ENCODE data around the gene BHLHE41. TPM values are rescaled to one million over a fixed set of nuclear protein-coding genes. Genes with fewer than 3 reads are reported as not detected.

The BHLHE41 gene
- total and polyA plus RNA-seq, 9 of the 15 experiments (the other 6 are each of a cell fraction or from before 2014, with no cell fraction given): not detected

- TF ChIP-seq FOSL1 (tag; conservative IDR thresholded peaks at IDR 0.05): no peak
Observed at GRCh38 chr12:26112703-26113147, 12.1 kb downstream of the BHLHE41 start (continued).

DNA sequence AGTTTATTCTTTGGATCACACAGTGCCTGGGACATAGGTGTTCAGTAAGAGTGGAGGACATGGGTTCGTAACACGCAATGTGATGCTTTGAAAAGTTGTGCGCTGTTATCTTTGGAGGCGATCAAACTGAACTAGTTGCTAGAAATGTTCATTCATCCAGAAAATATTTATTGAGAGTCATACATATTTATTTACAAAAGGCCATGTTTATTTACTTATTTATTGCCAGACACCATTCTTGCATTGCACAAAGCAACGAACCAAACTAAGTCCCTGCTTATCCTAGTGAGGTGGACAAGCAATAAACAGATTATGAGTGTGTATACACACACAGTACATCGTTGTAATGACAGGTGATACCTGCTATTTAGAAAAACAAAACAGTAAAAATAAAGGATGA lies 12.6 kb downstream of the BHLHE41 start:
- ATAC-seq (no peak), DNase-seq (ENCODE audit: extremely low read depth in 1 of 4, low spot score in 3 of 4) (no peak), FAIRE-seq (no peak)
- intact Hi-C loops (cut with micrococcal nuclease) (no loop called here), in situ Hi-C loops (cut with MboI) (no loop called here)
- H3K27me3 ChIP-seq (ENCODE audit: control insufficient read depth in 2 of 2, insufficient read depth in 2 of 2, low read length in 2 of 2): no peaks in the 10 kb centered on the region; a peak in 1 of 5 replicates
- H3K4me3 ChIP-seq: no peak overlapping the region
- H2AFZ ChIP-seq (ENCODE audit: low read depth, low read length): no peak overlapping the region
- no peak overlapping the region for H3K27ac ChIP-seq (ENCODE audit: extremely low read depth, low read depth, low read length)
- WGBS (ENCODE audit: insufficient coverage, low coverage, missing lambda C conversion rate): 72% methylated on average over 6 of the region's 6 CpGs
- H3K4me2 ChIP-seq (ENCODE audit: insufficient read depth, low read length): no peak overlapping the region
- H3K9me3 ChIP-seq (replicated peaks; ENCODE audit: control insufficient read depth, insufficient read depth, low read depth, low read length): no peaks in the 10 kb centered on the region
- ChIA-PET POLR2A (interaction anchor here (0.9 kb wide), 1 partner anchor 10 kb away, joined by 3 read pairs; no protein-coding TSS in a partner anchor), CTCF (ENCODE audit: low intra/inter-chr PET ratio) (no interaction called here)
- peaks cover 11 to 18% of the 10 kb centered on the region in 2 experiments; a peak in 4 of 5 replicates for H3K4me1 ChIP-seq (replicated peaks in 1 of 2; ENCODE audit: control insufficient read depth in 2 of 2, insufficient read depth in 2 of 2, low read length in 2 of 2)
- no TSS peak for BruUV-seq (replicated peaks)
- no peaks in the 10 kb centered on the region for H3K36me3 ChIP-seq (ENCODE audit: control insufficient read depth, insufficient read depth, low read length)
- H3K9me1 ChIP-seq (ENCODE audit: control insufficient read depth, insufficient read depth, low read length): no peaks in the 10 kb centered on the region
- no peaks in the 10 kb centered on the region for H4K20me1 ChIP-seq (replicated peaks; ENCODE audit: control insufficient read depth, insufficient read depth, low read length)
- no peak overlapping the region for H3K9ac ChIP-seq (ENCODE audit: insufficient read depth in 1 of 2, low read depth in 2 of 2, low read length in 2 of 2)
- no peaks in the 10 kb centered on the region for H3K79me2 ChIP-seq (ENCODE audit: control insufficient read depth, insufficient read depth, low read length)
- no peak for TF ChIP-seq HNRNPLL (IDR thresholded peaks at IDR 0.05; ENCODE audit: low read depth, low read length, poor library complexity, severe bottlenecking)
- no peak for TF ChIP-seq ZNF77 (CRISPR knock-in tag; IDR thresholded peaks at IDR 0.05)
- TF ChIP-seq NFXL1 (CRISPR knock-in tag; IDR thresholded peaks at IDR 0.05): no peak
- TF ChIP-seq MTF1 (CRISPR knock-in tag; IDR thresholded peaks at IDR 0.05; ENCODE audit: borderline replicate concordance): no peak
- TF ChIP-seq, protein P1, sequence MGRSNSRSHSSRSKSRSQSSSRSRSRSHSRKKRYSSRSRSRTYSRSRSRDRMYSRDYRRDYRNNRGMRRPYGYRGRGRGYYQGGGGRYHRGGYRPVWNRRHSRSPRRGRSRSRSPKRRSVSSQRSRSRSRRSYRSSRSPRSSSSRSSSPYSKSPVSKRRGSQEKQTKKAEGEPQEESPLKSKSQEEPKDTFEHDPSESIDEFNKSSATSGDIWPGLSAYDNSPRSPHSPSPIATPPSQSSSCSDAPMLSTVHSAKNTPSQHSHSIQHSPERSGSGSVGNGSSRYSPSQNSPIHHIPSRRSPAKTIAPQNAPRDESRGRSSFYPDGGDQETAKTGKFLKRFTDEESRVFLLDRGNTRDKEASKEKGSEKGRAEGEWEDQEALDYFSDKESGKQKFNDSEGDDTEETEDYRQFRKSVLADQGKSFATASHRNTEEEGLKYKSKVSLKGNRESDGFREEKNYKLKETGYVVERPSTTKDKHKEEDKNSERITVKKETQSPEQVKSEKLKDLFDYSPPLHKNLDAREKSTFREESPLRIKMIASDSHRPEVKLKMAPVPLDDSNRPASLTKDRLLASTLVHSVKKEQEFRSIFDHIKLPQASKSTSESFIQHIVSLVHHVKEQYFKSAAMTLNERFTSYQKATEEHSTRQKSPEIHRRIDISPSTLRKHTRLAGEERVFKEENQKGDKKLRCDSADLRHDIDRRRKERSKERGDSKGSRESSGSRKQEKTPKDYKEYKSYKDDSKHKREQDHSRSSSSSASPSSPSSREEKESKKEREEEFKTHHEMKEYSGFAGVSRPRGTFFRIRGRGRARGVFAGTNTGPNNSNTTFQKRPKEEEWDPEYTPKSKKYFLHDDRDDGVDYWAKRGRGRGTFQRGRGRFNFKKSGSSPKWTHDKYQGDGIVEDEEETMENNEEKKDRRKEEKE (IDR thresholded peaks at IDR 0.05; ENCODE audit: borderline replicate concordance in 1 of 2, control insufficient read depth in 1 of 2, low read depth in 2 of 2, low read length in 1 of 2): no peak
- TF ChIP-seq ZNF274 (IDR thresholded peaks at IDR 0.05; ENCODE audit: borderline replicate concordance, low read depth, low read length): no peak
- TF ChIP-seq ZNF766 (CRISPR knock-in tag; conservative IDR thresholded peaks at IDR 0.05): no peak
- TF ChIP-seq SRSF1 (IDR thresholded peaks at IDR 0.05; ENCODE audit: low read depth, low read length): no peak
- no peak for TF ChIP-seq CBX5 (IDR thresholded peaks at IDR 0.05; ENCODE audit: borderline replicate concordance, low read depth)
- TF ChIP-seq, protein P2, sequence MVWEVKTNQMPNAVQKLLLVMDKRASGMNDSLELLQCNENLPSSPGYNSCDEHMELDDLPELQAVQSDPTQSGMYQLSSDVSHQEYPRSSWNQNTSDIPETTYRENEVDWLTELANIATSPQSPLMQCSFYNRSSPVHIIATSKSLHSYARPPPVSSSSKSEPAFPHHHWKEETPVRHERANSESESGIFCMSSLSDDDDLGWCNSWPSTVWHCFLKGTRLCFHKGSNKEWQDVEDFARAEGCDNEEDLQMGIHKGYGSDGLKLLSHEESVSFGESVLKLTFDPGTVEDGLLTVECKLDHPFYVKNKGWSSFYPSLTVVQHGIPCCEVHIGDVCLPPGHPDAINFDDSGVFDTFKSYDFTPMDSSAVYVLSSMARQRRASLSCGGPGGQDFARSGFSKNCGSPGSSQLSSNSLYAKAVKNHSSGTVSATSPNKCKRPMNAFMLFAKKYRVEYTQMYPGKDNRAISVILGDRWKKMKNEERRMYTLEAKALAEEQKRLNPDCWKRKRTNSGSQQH (CRISPR knock-in tag; IDR thresholded peaks at IDR 0.05): no peak
- TF ChIP-seq AFF1 (IDR thresholded peaks at IDR 0.05; ENCODE audit: low read depth in 1 of 2, partially characterized antibody in 2 of 2): no peak

Measured in K562 (cell line).